H1 (cell line): ENCODE data around the gene SWT1. TPM values are rescaled to one million over a fixed set of nuclear protein-coding genes. Genes with fewer than 3 reads are reported as not detected.

Experiments used
- CTCF ChIA-PET: fragments of 300-600 bp; sonication (Branson Sonifier 250); formaldehyde crosslinking; loops from one replicate; lab custom pipeline; 2021; ENCODE audit not compliant: partially characterized antibody; lab: Charles Lee
- POLR2A ChIA-PET: fragments of 300-600 bp; sonication (Branson Sonifier 250); formaldehyde crosslinking; loops from one replicate; lab custom pipeline; 2021; ENCODE audit warnings: inconsistent platforms; ENCODE audit not compliant: partially characterized antibody; lab: Charles Lee
- DNase-seq, 2 experiments: peaks; one replicate each; pipeline versions ENCODE4 v3.0.0 to v3.0.0-alpha.2; 2010 to 2022; ENCODE audit warnings: low spot score in 2 of 2, low read depth in 1 of 2, mixed read lengths in 1 of 2
- FAIRE-seq: peaks from 2 replicates; lab custom pipeline; 2011; peaks lifted over from hg19 to GRCh38; lab: Jason Lieb, UNC
- H2AFZ ChIP-seq: 2 replicates; pipeline ENCODE4 v1.8.1; 2012; ENCODE audit warnings: low read length, inconsistent platforms
- H2AK5ac ChIP-seq: 2 replicates; pipeline ENCODE4 v1.6.1; 2013; ENCODE audit warnings: low read depth, low read length
- H2BK120ac ChIP-seq: replicated peaks from 2 replicates; pipeline ENCODE3; 2013; ENCODE audit warnings: low read depth, low read length, inconsistent platforms
- H2BK12ac ChIP-seq: 2 replicates; pipeline ENCODE4 v1.6.1; 2013; ENCODE audit warnings: low read depth, low read length
- H2BK15ac ChIP-seq: 2 replicates; pipeline ENCODE4 v1.6.1; 2013; ENCODE audit warnings: low read length
- H2BK20ac ChIP-seq: 2 replicates; pipeline ENCODE4 v1.6.1; 2013; ENCODE audit warnings: low read length
- H2BK5ac ChIP-seq: 2 replicates; pipeline ENCODE4 v1.6.1; 2013; ENCODE audit warnings: low read depth, low read length
- H3K14ac ChIP-seq: 2 replicates; pipeline ENCODE4 v1.6.1; 2013; ENCODE audit warnings: inconsistent platforms; ENCODE audit not compliant: insufficient read length
- H3K18ac ChIP-seq: 2 replicates; pipeline ENCODE4 v1.6.1; 2013; ENCODE audit warnings: low read length; ENCODE audit errors: extremely low read depth
- H3K23ac ChIP-seq: 2 replicates; pipeline ENCODE4 v1.6.1; 2013; ENCODE audit warnings: inconsistent platforms; ENCODE audit not compliant: insufficient read length
- H3K23me2 ChIP-seq: 2 replicates; pipeline ENCODE4 v1.6.1; 2013; ENCODE audit warnings: low read depth, low read length
- H3K27ac ChIP-seq: 2 replicates; pipeline ENCODE4 v1.6.1; 2011; ENCODE audit warnings: low read depth, low read length, inconsistent platforms
- H3K27me3 ChIP-seq, 4 experiments: replicated peaks in 1 of 4; 1 replicate in 1 of 4; 2 replicates in 3 of 4; pipeline versions ENCODE4 v1.6.1 to v1.8.1; 2011 to 2013; ENCODE audit warnings: low read length in 3 of 4, mild to moderate bottlenecking in 3 of 4, inconsistent platforms in 2 of 4, mixed read lengths in 2 of 4, moderate library complexity in 1 of 4; ENCODE audit not compliant: control insufficient read depth in 3 of 4, insufficient read depth in 3 of 4; ENCODE audit errors: extremely low read depth in 1 of 4
- H3K36me3 ChIP-seq, 4 experiments: 2 replicates each; pipeline versions ENCODE4 v1.6.1 to v1.8.1; 2011 to 2013; ENCODE audit warnings: mild to moderate bottlenecking in 4 of 4, low read length in 3 of 4, moderate library complexity in 2 of 4, control low read depth in 1 of 4, inconsistent platforms in 1 of 4; ENCODE audit not compliant: insufficient read depth in 4 of 4, control insufficient read depth in 2 of 4
- H3K4ac ChIP-seq: replicated peaks from 2 replicates; pipeline ENCODE3; 2013; ENCODE audit warnings: low read length, low read depth, mixed read lengths, inconsistent platforms; ENCODE audit not compliant: insufficient read length
- H3K4me1 ChIP-seq, 4 experiments: replicated peaks in 1 of 4; 1 replicate in 1 of 4; 2 replicates in 3 of 4; pipeline versions ENCODE4 v1.6.1 to v1.8.1; 2011 to 2013; ENCODE audit warnings: low read length in 3 of 4, inconsistent platforms in 2 of 4, mixed read lengths in 1 of 4; ENCODE audit not compliant: insufficient read depth in 4 of 4, control insufficient read depth in 3 of 4
- H3K4me2 ChIP-seq, 2 experiments: 2 replicates each; pipeline versions ENCODE4 v1.6.1 to v1.8.1; 2011 to 2013; ENCODE audit warnings: low read depth in 2 of 2, low read length in 2 of 2, control low read depth in 1 of 2, inconsistent platforms in 1 of 2, mild to moderate bottlenecking in 1 of 2; ENCODE audit not compliant: insufficient read depth in 1 of 2
- H3K4me3 ChIP-seq, 4 experiments: fragments of 200-600, 300-600 bp in 1 of 4; sonication (generic), shearing (Covaris generic), sonication (Bioruptor Twin) in 1 of 4; 2 replicates each; pipeline versions ENCODE4 v1.5.1 to v1.8.1; 2011 to 2016; ENCODE audit warnings: low read length in 4 of 4, low read depth in 3 of 4, control low read depth in 2 of 4, inconsistent platforms in 2 of 4, mild to moderate bottlenecking in 2 of 4, mixed read lengths in 1 of 4, moderate library complexity in 1 of 4; ENCODE audit not compliant: insufficient read depth in 2 of 4; ENCODE audit errors: extremely low read depth in 1 of 4
- H3K56ac ChIP-seq: replicated peaks from 2 replicates; pipeline ENCODE3; 2013; ENCODE audit warnings: low read depth, mild to moderate bottlenecking, mixed read lengths, low read length, inconsistent platforms; ENCODE audit not compliant: insufficient read length
- H3K79me1 ChIP-seq: 2 replicates; pipeline ENCODE4 v1.6.1; 2013; ENCODE audit warnings: low read depth, low read length, control low read depth
- H3K79me2 ChIP-seq, 2 experiments: 2 replicates each; pipeline versions ENCODE4 v1.6.1 to v1.8.1; 2012 to 2013; ENCODE audit warnings: low read length in 2 of 2, mild to moderate bottlenecking in 2 of 2, inconsistent platforms in 1 of 2; ENCODE audit not compliant: insufficient read depth in 2 of 2, control insufficient read depth in 1 of 2
- H3K9ac ChIP-seq, 4 experiments: replicated peaks in 1 of 4; 1 replicate in 1 of 4; 2 replicates in 3 of 4; pipeline versions ENCODE4 v1.6.1 to v1.8.1; 2011 to 2013; ENCODE audit warnings: low read depth in 3 of 4, low read length in 3 of 4, control low read depth in 2 of 4, mild to moderate bottlenecking in 2 of 4, moderate library complexity in 2 of 4, inconsistent platforms in 1 of 4; ENCODE audit errors: extremely low read depth in 1 of 4
- H3K9me3 ChIP-seq, 2 experiments: 2 replicates each; pipeline versions ENCODE4 v1.6.1 to v1.8.1; 2012 to 2013; ENCODE audit warnings: mild to moderate bottlenecking in 2 of 2, moderate library complexity in 2 of 2, control low read depth in 1 of 2, inconsistent platforms in 1 of 2, low read depth in 1 of 2, low read length in 1 of 2, mixed read lengths in 1 of 2; ENCODE audit not compliant: insufficient read depth in 2 of 2
- H4K20me1 ChIP-seq, 2 experiments: replicated peaks in 1 of 2; 2 replicates each; pipeline versions ENCODE3 to v1.8.1; 2011 to 2013; ENCODE audit warnings: inconsistent platforms in 2 of 2, low read length in 2 of 2, mild to moderate bottlenecking in 1 of 2; ENCODE audit not compliant: insufficient read depth in 2 of 2, control insufficient read depth in 1 of 2
- H4K5ac ChIP-seq: 2 replicates; pipeline ENCODE4 v1.6.1; 2013; ENCODE audit warnings: low read length, low read depth, mixed read lengths, inconsistent platforms; ENCODE audit not compliant: insufficient read length
- H4K8ac ChIP-seq: 2 replicates; pipeline ENCODE4 v1.8.0; 2013; ENCODE audit warnings: mild to moderate bottlenecking, moderate library complexity, low read length, inconsistent platforms; ENCODE audit not compliant: insufficient read depth; ENCODE audit errors: extremely low read depth
- H4K91ac ChIP-seq: replicated peaks from 2 replicates; pipeline ENCODE3; 2013; ENCODE audit warnings: low read length, mixed read lengths, inconsistent platforms; ENCODE audit not compliant: insufficient read length
- CEBPB ChIP-seq: IDR thresholded peaks from 2 replicates; pipeline ENCODE4 v1.6.1; 2012; ENCODE audit warnings: low read depth, low read length
- CHD2 ChIP-seq: IDR thresholded peaks from 2 replicates; pipeline ENCODE4 v1.6.1; 2012; ENCODE audit warnings: low read length, improper control_type of control experiment
- CREB1 ChIP-seq: IDR thresholded peaks from 2 replicates; pipeline ENCODE4 v1.6.1; 2012; ENCODE audit warnings: inconsistent platforms
- EGR1 ChIP-seq: IDR thresholded peaks from 2 replicates; pipeline ENCODE4 v1.6.1; 2011; ENCODE audit warnings: low read depth, low read length, borderline replicate concordance
- GABPA ChIP-seq: IDR thresholded peaks from 2 replicates; pipeline ENCODE4 v1.6.1; 2011; ENCODE audit warnings: mild to moderate bottlenecking, low read length, moderate library complexity, borderline replicate concordance; ENCODE audit not compliant: insufficient read depth
- KDM4A ChIP-seq: IDR thresholded peaks from one replicate; pipeline ENCODE4 v1.7.1; 2012; ENCODE audit warnings: low read depth, mild to moderate bottlenecking, moderate library complexity, low read length, inconsistent platforms; ENCODE audit not compliant: severe bottlenecking
- KDM5A ChIP-seq: fragments of 200-600 bp; IDR thresholded peaks from 2 replicates; pipeline ENCODE4 v1.7.1; 2012; ENCODE audit warnings: mild to moderate bottlenecking, low read length, inconsistent platforms, mixed read lengths
- NRF1 ChIP-seq: IDR thresholded peaks from 2 replicates; pipeline ENCODE4 v1.6.1; 2011; ENCODE audit warnings: mild to moderate bottlenecking, low read depth, low read length, improper control_type of control experiment
- POU5F1 ChIP-seq: IDR thresholded peaks from 2 replicates; pipeline ENCODE4 v1.6.1; 2011; ENCODE audit warnings: low read depth, mild to moderate bottlenecking, low read length, moderate library complexity
- RXRA ChIP-seq: IDR thresholded peaks from 2 replicates; pipeline ENCODE4 v1.6.1; 2011; ENCODE audit warnings: low read depth, mild to moderate bottlenecking, low read length, moderate library complexity; ENCODE audit not compliant: insufficient read depth
- SP2 ChIP-seq: IDR thresholded peaks from 2 replicates; pipeline ENCODE4 v1.6.1; 2012; ENCODE audit warnings: mild to moderate bottlenecking, low read length, inconsistent platforms
- TAF1 ChIP-seq: IDR thresholded peaks from 2 replicates; pipeline ENCODE4 v1.6.1; 2011; ENCODE audit warnings: mild to moderate bottlenecking, low read depth, low read length
- TBP ChIP-seq: IDR thresholded peaks from 2 replicates; pipeline ENCODE4 v1.6.1; 2011; ENCODE audit warnings: low read depth, low read length, improper control_type of control experiment
- USF2 ChIP-seq: IDR thresholded peaks from 2 replicates; pipeline ENCODE4 v1.6.1; 2011; ENCODE audit warnings: low read length, improper control_type of control experiment
- YY1 ChIP-seq: IDR thresholded peaks from 2 replicates; pipeline ENCODE4 v1.6.1; 2011; ENCODE audit warnings: low read depth, mild to moderate bottlenecking, low read length
- WGBS, 2 experiments: shearing (Covaris generic) in 1 of 2; methylation state at CpG; one replicate each; pipeline versions ENCODE4 v1.1.6 to v1.1.7; 2013 to 2015; ENCODE audit warnings: low lambda C conversion rate in 2 of 2, mixed read lengths in 2 of 2, inconsistent platforms in 1 of 2, low coverage in 1 of 2, missing lambda C conversion rate in 1 of 2; ENCODE audit not compliant: insufficient replicate concordance in 2 of 2, insufficient coverage in 1 of 2, insufficient read length in 1 of 2; ENCODE audit errors: extremely low coverage in 1 of 2, missing lambda C conversion rate in 1 of 2; 5-methylcytosine and 5-hydroxymethylcytosine counted together
- polyA plus RNA-seq, 7 experiments: library from polyadenylated mRNA; depleted of rRNA in 3 of 7; stranded (reverse) in 5 of 7; unstranded in 2 of 7; fragments of >200 nt in 5 of 7; fragments of 200-250 nt in 2 of 7; gene quantifications; 1 replicate in 5 of 7; 2 replicates in 1 of 7; 4 replicates in 1 of 7; pipeline versions ENCODE4 v1.2.1 to v1.2.3, GENCODE V29; 2011 to 2013; ENCODE audit warnings: missing spikeins in 2 of 7, mixed read lengths in 2 of 7
- total RNA-seq: library from RNA; stranded (reverse); fragmentation: NEBNext Ultra II Directional; extraction: Animal tissue kit (Norgen Biotek cat#: 25700); gene quantifications from 2 replicates; pipeline ENCODE4 v1.2.1, GENCODE V29; 2021

SWT1 gene
- total and polyA plus RNA-seq, 2 of the 8 experiments (the other 6 are each of a cell fraction or from before 2014, with no cell fraction given), result 1.4 to 6.2 TPM

GRCh38 chr1:185158800-185159199 lies 1.8 kb downstream of the SWT1 start:
- Histone ChIP-seq H3K9ac (no peak overlapping the region), H3K4me1 (no peaks in the 10 kb centered on the region; a peak in 3 of 7 replicates), H4K20me1 (no peaks in the 10 kb centered on the region), H2BK120ac (no peak overlapping the region), H3K4me3 (no peak overlapping the region), H2BK15ac (no peak overlapping the region), H3K23me2 (peaks cover 13% of the 10 kb centered on the region), H3K14ac (no peak overlapping the region), H3K4me2 (no peak overlapping the region; a peak in 1 of 4 replicates), H3K4ac (no peak overlapping the region), H3K27me3 (no peaks in the 10 kb centered on the region), H3K36me3 (no peaks in the 10 kb centered on the region), H3K79me2 (peaks cover 0 to 13% of the 10 kb centered on the region in 2 experiments; a peak in 2 of 4 replicates), H4K8ac (no peak overlapping the region), H3K79me1 (no peaks in the 10 kb centered on the region), H3K23ac (no peak overlapping the region), H2BK20ac (no peak overlapping the region), H4K91ac (no peak overlapping the region), H3K9me3 (no peaks in the 10 kb centered on the region), H2BK5ac (no peak overlapping the region), H3K27ac (no peak overlapping the region), H4K5ac (no peak overlapping the region), H2BK12ac (no peak overlapping the region), H2AK5ac (no peak overlapping the region), H3K56ac (no peak overlapping the region), H3K18ac (no peak overlapping the region), H2AFZ (no peak overlapping the region)
- FAIRE-seq (no peak), DNase-seq (no peak)
- ChIA-PET CTCF (interaction anchor here (0.7 to 8.0 kb wide), 2 partner anchors 11 to 166 kb away, joined by 3 to 60 read pairs; no protein-coding TSS in a partner anchor), POLR2A (no interaction called here)
- WGBS, 2 experiments, result 86% methylated on average over 2 of the region's 2 CpGs; no CpG with 5 or more reads in 1 of the 2 experiments
- TF ChIP-seq CHD2 (no peak), YY1 (no peak), POU5F1 (no peak), RXRA (no peak), SP2 (no peak), CEBPB (no peak), EGR1 (no peak), USF2 (no peak), CREB1 (no peak), KDM5A (no peak), KDM4A (no peak), NRF1 (no peak), GABPA (no peak), TAF1 (no peak), TBP (no peak)
